NB4 (cell line): ENCODE data around the gene TNFRSF18.

ENCODE experiments used
- CTCF ChIP-seq: IDR thresholded peaks from one replicate; pipeline ENCODE4 v1.5.1; 2012; ENCODE audit warnings: low read depth, low read length
- MYC ChIP-seq: IDR thresholded peaks from 2 replicates; pipeline ENCODE4 v1.6.1; 2011; ENCODE audit warnings: low read depth, low read length

- no peak for TF ChIP-seq CTCF
- peak; percentile 91 for TF ChIP-seq MYC
Measured at GRCh38 chr1:1213345-1214265, 7.2 kb upstream of the TNFRSF18 start, which contains the start of gene TNFRSF4.
